PC-3 (cell line): Measurements from ENCODE around the gene KIAA0513.

Experiments
- EZH2phosphoT487 ChIP-seq: fragments of 300-600 bp; sonication (generic); IDR thresholded peaks from 2 replicates; pipeline ENCODE4 v1.6.1; 2018; ENCODE audit warnings: mild to moderate bottlenecking, antibody characterized with exemption, low read length, borderline replicate concordance
- TF ChIP-seq, protein P1 (sequence below): fragments of 300-600 bp; sonication (generic); conservative IDR thresholded peaks from 2 replicates; pipeline ENCODE4 v1.5.1; 2017; ENCODE audit warnings: antibody characterized with exemption, low read depth, mild to moderate bottlenecking, low read length

DNA sequence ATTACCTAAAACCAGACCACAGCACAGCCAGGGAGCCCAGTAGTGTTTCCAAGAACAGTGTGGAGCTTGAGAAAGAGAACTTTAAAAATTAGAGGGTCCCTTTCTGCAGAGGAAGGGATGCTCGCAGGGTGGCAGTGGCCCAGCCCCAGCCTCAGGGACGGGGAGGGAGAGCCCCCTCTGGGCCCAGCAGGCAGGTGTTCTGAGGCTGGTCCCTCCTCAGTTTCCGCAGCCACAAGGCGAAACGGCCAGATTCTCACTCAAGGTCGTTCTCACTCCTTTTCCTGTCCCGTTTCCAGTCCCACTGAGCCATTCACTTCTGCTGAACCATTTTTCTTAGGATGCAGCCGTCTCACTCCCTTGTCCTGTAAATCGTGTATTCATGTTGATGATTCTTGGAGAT is 64.7 kb downstream of the KIAA0513 start:
- TF ChIP-seq, protein P1, sequence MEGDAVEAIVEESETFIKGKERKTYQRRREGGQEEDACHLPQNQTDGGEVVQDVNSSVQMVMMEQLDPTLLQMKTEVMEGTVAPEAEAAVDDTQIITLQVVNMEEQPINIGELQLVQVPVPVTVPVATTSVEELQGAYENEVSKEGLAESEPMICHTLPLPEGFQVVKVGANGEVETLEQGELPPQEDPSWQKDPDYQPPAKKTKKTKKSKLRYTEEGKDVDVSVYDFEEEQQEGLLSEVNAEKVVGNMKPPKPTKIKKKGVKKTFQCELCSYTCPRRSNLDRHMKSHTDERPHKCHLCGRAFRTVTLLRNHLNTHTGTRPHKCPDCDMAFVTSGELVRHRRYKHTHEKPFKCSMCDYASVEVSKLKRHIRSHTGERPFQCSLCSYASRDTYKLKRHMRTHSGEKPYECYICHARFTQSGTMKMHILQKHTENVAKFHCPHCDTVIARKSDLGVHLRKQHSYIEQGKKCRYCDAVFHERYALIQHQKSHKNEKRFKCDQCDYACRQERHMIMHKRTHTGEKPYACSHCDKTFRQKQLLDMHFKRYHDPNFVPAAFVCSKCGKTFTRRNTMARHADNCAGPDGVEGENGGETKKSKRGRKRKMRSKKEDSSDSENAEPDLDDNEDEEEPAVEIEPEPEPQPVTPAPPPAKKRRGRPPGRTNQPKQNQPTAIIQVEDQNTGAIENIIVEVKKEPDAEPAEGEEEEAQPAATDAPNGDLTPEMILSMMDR: no peak
- TF ChIP-seq EZH2phosphoT487: no peak
